ENCODE measurements around the gene XYLT1. TPM values are rescaled to one million over a fixed set of nuclear protein-coding genes. Genes with fewer than 3 reads are reported as not detected.

The XYLT1 gene
- total and polyA plus RNA-seq, 2 of the 13 experiments (the other 11 are each of a cell fraction or from before 2014, with no cell fraction given), result not detected

- TF ChIP-seq, protein P1, sequence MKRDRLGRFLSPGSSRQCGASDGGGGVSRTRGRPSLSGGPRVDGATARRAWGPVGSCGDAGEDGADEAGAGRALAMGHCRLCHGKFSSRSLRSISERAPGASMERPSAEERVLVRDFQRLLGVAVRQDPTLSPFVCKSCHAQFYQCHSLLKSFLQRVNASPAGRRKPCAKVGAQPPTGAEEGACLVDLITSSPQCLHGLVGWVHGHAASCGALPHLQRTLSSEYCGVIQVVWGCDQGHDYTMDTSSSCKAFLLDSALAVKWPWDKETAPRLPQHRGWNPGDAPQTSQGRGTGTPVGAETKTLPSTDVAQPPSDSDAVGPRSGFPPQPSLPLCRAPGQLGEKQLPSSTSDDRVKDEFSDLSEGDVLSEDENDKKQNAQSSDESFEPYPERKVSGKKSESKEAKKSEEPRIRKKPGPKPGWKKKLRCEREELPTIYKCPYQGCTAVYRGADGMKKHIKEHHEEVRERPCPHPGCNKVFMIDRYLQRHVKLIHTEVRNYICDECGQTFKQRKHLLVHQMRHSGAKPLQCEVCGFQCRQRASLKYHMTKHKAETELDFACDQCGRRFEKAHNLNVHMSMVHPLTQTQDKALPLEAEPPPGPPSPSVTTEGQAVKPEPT (CRISPR knock-in tag; IDR thresholded peaks at IDR 0.05; ENCODE audit: low read depth), result no peak
These were observed 204.0 kb downstream of the XYLT1 start (continued) for GRCh38 chr16:17266608-17267313.

- no peaks in the 10 kb centered on the region for H3K79me2 ChIP-seq (ENCODE audit: insufficient read depth, low read length)
- ChIA-PET CTCF (ENCODE audit: low intra/inter-chr PET ratio, low total read pairs) (no interaction called here), POLR2A (no interaction called here)
- H3K9ac ChIP-seq (ENCODE audit: insufficient read depth, low read depth, low read length), result no peak overlapping the region
- in situ Hi-C loops (cut with HindIII; ENCODE audit: extremely low pct_ligation_motif_present, low pct_unique_long_range_greater_than_20kb), result no loop called here
- TF ChIP-seq ZNF552 (CRISPR knock-in tag; IDR thresholded peaks at IDR 0.05; ENCODE audit: borderline replicate concordance), result no peak
- TF ChIP-seq, protein P2, sequence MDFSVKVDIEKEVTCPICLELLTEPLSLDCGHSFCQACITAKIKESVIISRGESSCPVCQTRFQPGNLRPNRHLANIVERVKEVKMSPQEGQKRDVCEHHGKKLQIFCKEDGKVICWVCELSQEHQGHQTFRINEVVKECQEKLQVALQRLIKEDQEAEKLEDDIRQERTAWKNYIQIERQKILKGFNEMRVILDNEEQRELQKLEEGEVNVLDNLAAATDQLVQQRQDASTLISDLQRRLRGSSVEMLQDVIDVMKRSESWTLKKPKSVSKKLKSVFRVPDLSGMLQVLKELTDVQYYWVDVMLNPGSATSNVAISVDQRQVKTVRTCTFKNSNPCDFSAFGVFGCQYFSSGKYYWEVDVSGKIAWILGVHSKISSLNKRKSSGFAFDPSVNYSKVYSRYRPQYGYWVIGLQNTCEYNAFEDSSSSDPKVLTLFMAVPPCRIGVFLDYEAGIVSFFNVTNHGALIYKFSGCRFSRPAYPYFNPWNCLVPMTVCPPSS (IDR thresholded peaks at IDR 0.05), result no peak
- TF ChIP-seq NPAS2 (CRISPR knock-in tag; IDR thresholded peaks at IDR 0.05; ENCODE audit: borderline replicate concordance), result no peak
- TF ChIP-seq ZNF460 (CRISPR knock-in tag; IDR thresholded peaks at IDR 0.05; ENCODE audit: borderline replicate concordance), result no peak
- TF ChIP-seq CEBPB (IDR thresholded peaks at IDR 0.05; ENCODE audit: borderline replicate concordance, low read depth, low read length), result peak; percentile 72
- intact Hi-C loops (cut with micrococcal nuclease; ENCODE audit: unreplicated experiment), result no loop called here
- H3K4me2 ChIP-seq (ENCODE audit: low read depth, low read length), result no peak overlapping the region
- no TSS peak for BruUV-seq (replicated peaks)
- H3K9me3 ChIP-seq (ENCODE audit: low read length), result no peaks in the 10 kb centered on the region
- 0 out of 5 replicates have a peak, but pooled peaks cover 0 to 3% of the 10 kb centered on the region in 2 experiments for H3K27me3 ChIP-seq (ENCODE audit: control insufficient read depth in 1 of 2, insufficient read depth in 2 of 2, low read length in 2 of 2)
- WGBS (ENCODE audit: low lambda C conversion rate), result 0% methylated on average over 1 of the region's 1 CpG
- H3K4me1 ChIP-seq (ENCODE audit: insufficient read depth, low read length), result peaks cover 3% of the 10 kb centered on the region
- H3K36me3 ChIP-seq (replicated peaks in 1 of 2; ENCODE audit: control insufficient read depth in 1 of 2, insufficient read depth in 2 of 2, low read length in 2 of 2), result no peaks in the 10 kb centered on the region
- ATAC-seq (no peak), FAIRE-seq (no peak), DNase-seq (ENCODE audit: low spot score) (no peak)
- H3K27ac ChIP-seq (ENCODE audit: extremely low read length, insufficient read depth, low read length), result no peak overlapping the region
- H4K20me1 ChIP-seq (ENCODE audit: insufficient read depth, low read length), result no peaks in the 10 kb centered on the region
- no peak overlapping the region for H3K4me3 ChIP-seq (replicated peaks in 1 of 3; ENCODE audit: insufficient read depth in 1 of 3, low read depth in 2 of 3, low read length in 3 of 3)
- no peak overlapping the region for H2AFZ ChIP-seq (ENCODE audit: low read length)
These were observed 205.6 kb downstream of the XYLT1 start for GRCh38 chr16:17265154-17265553.

Measured in HepG2 (cell line).